Testis (tissue), 2 donors: ENCODE data around the gene NCOA6.

Experiments
- POLR2A ChIP-seq: fragments of 450-650 bp; IDR thresholded peaks from one replicate; pipeline ENCODE4 v1.6.1; 2017; ENCODE audit warnings: antibody characterized with exemption, mild to moderate bottlenecking, moderate library complexity
- TF ChIP-seq, protein P1 (sequence below), 3 experiments: fragments of 450-650 bp in 2 of 3; fragments of 200-600 bp in 1 of 3; sonication (generic) in 1 of 3; IDR thresholded peaks; one replicate each; pipeline ENCODE4 v1.5.1; 2016 to 2019; ENCODE audit warnings: antibody characterized with exemption in 3 of 3, mild to moderate bottlenecking in 2 of 3, moderate library complexity in 1 of 3

DNA sequence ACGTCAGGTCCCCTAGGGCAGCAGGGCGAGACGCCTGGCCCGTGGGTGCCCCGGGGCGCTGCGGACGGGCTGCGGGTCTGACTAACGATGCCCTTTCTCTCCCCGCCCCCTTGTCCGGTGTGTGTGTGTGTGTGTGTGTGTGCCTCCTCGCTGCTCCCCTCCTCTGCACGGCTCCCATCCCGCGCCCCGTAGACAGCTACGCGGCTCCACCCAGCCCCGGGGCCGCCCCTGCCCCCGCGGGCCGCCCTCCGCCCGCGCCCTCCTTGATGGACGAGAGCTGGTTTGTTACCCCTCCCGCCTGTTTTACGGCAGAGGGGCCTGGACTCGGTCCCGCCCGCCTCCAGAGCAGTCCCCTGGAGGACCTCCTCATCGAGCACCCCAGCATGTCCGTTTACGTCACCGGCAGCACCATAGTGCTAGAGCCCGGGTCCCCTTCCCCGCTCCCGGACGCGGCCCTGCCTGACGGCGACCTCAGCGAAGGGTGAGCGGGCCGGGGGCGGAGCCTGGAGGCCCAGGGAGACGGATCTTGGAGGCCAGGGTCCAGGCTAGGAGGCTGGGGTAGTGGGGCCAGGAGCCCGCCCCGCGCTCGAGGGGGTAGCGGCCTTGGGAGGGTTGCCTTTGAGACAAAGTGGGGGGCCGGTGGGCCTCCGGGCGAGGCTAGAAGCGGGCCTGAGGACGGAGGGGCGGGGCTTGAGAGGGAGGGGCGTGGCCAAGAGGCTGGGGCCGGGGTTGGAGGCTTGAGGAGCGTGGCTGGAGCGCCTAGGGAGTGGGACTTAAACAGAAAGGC is 116.2 kb downstream of the NCOA6 start:
- TF ChIP-seq, protein P1, sequence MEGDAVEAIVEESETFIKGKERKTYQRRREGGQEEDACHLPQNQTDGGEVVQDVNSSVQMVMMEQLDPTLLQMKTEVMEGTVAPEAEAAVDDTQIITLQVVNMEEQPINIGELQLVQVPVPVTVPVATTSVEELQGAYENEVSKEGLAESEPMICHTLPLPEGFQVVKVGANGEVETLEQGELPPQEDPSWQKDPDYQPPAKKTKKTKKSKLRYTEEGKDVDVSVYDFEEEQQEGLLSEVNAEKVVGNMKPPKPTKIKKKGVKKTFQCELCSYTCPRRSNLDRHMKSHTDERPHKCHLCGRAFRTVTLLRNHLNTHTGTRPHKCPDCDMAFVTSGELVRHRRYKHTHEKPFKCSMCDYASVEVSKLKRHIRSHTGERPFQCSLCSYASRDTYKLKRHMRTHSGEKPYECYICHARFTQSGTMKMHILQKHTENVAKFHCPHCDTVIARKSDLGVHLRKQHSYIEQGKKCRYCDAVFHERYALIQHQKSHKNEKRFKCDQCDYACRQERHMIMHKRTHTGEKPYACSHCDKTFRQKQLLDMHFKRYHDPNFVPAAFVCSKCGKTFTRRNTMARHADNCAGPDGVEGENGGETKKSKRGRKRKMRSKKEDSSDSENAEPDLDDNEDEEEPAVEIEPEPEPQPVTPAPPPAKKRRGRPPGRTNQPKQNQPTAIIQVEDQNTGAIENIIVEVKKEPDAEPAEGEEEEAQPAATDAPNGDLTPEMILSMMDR (IDR thresholded peaks at IDR 0.05): no peak
- TF ChIP-seq POLR2A: no peak
